HG03159 (cell line): ENCODE results near the gene CDC73.
"Not testable (repeated sequence)": the region's sequence is repeated elsewhere in the genome, so short reads cannot be mapped to it uniquely, and the experiment has no call there.

Experiments
- ATAC-seq: cut with Tn5 transposase; IDR thresholded peaks from one replicate; pipeline ENCODE4 v1.9.1; 2021; ENCODE audit warnings: mild to moderate bottlenecking, moderate library complexity; ENCODE audit not compliant: unreplicated experiment

The CDC73 gene

DNA sequence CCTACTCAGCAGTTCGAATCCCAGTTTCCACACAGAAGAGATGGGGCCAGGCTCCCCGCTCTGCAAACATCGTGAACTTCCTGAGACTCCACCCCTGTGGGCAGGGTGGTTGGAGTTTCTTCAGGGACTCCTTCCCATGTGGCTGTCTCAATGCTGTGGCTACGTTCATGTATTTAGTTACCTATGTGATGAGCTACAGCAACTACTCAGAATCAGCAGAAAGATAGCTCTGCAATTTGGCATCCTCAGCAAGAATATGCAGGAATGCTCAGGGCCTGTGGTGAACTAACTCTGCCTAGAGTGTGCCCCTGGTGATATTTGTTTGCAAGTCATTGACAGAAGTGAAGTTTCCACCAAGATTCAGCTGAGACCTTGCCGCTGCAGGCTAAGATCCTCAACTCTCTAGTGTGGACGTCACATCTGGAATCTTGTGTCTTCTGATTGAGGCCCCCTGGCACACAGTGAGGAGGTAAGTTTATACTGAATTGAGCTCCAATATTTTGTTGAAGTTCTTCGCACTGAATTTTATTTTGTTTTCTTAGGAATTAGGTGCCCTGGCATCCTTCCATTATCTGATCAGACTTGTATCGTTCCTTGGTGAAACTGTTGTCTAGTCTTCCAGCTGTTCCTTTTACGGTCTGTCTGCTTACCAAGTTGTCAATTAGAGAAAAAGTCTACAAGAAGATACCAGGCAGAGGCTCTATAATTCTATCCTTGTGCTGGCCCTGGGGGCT lies 8.4 kb upstream of the CDC73 start:
- ATAC-seq = no peak

- no peak for ATAC-seq
These were observed 7.9 kb upstream of the CDC73 start for GRCh38 chr1:193113992-193114332.

GRCh38 chr1:193114485-193115095 lies 7.2 kb upstream of the CDC73 start:
- no peak for ATAC-seq

- ATAC-seq = no peak
These were observed 6.1 kb upstream of the CDC73 start for GRCh38 chr1:193115629-193116227.

DNA sequence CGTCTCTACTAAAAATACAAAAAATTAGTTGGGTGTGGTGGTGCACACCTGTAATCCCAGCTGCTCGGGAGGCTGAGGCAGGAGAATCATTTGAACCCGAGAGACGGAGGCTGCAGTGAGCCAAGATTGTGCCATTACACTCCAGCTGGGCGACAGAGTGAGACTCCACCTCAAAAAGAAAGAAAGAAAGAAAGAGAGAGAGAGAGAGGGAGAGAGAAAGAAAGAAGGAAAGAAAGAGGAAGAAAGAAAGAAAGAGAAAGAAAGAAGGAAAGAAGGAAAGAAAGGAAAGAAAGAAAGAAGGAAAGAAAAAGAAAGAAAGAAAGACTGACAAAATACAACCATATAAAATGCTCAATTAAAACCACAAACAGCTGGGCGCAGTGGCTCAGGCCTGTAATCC lies 4.7 kb upstream of the CDC73 start:
- ATAC-seq = not testable (repeated sequence)

DNA sequence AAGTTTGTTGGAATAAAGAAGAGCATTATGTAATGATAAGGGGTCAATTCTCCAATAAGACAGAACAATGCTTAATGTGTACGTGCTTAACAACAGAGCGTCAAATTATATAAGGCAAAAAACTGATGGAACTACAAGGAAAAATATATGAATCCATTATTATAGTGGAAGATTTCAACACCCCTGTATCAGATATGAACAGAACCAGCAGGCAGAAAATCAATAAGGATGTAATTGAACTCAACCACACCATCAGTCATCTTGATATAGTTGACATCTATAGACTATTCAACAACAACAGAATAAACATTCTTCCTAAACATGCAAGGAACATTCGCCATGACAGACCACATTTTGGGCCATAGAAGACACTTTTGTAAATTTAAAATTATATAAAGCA lies 3.6 kb upstream of the CDC73 start:
- no peak for ATAC-seq

DNA sequence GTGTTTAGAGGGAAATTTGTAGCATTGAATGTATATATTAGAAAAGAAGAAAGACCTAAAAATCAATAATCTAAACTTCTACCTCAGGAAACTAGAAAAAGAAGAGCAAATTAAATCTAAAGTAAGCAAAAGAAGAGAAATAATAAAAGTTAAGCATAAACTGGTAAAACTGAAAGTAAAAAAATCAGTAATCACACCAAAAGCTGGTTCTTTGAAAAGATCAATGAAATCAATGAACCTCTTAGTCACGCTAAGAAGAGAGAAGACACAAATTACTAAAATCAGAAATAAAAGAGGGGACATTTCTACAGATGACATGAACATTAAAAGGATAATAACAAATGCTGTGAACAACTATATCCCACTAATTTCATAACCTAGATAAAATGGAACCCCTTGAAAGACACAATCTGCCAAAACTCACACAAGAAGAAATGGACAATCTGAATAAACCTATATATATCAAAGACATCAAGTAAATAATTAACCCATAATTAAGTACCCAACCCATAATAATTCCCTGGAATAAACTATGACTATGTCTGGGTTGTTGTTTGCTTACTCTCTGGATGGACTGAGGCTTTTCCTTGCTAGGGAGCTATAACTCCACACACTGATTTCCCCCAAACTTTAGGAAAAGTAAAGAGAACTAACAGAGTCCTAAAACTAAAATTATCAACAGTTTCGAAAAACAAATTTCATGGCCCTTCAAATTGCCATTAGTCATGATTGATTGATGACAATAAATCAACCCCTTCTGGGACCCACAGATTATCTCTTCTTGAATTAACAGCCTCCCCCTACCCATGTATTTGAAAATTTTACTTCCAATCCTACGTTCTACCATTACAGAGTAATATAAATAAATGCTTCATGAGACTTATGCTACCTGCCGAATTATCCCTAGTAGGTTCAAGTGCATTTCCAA lies 2.8 kb upstream of the CDC73 start:
- no peak for ATAC-seq

DNA sequence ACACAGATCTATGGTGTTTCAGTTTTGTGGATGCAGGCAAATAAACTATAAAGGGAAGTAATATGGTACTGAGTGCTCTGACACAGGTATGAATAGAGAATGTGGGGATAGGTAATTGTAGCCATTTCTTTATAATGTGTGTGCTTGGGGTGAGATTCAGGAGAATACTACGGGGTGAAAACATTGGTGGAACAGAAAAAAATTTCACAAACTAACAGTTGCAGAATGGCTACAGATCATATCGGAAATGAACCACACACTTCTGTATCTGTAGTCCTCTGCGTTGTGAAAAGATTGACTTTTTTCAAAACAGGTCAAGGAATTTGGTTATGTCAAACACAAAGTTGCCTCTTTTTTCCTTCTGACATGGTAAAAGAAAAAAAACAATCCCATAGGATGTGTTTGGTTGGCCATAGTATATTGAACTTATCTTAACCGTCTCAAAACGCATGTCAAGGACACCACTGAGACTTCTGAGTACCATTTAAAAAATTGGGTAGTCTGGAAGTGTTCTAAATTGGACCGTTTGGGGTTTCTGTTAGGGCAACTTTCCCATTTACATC lies 1.1 kb upstream of the CDC73 start:
- ATAC-seq = no peak

- no peak for ATAC-seq
These were observed 1.9 kb downstream of the CDC73 start for GRCh38 chr1:193123751-193124150.

DNA sequence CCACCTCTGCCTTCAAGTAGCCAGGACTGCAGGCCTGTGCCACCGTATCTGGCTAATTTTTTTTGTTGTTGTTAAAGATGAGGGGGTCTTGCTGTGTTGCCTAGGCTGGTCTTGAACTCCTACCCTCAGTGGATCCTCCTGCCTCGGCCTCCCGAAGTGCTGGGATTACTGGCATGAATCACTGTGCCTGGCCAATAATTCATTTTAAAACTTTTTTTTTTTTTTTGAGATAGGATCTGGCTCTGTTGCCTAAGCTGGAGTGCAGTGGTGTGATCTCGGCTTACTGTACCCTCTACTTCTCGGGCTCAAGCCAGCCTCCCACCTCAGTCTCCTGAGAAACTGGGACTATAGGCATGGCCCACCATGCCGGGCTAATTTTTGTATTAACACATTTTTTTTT lies 3.5 kb downstream of the CDC73 start:
- ATAC-seq = no peak

GRCh38 chr1:193131266-193131860 lies 9.5 kb downstream of the CDC73 start:
- no peak for ATAC-seq

DNA sequence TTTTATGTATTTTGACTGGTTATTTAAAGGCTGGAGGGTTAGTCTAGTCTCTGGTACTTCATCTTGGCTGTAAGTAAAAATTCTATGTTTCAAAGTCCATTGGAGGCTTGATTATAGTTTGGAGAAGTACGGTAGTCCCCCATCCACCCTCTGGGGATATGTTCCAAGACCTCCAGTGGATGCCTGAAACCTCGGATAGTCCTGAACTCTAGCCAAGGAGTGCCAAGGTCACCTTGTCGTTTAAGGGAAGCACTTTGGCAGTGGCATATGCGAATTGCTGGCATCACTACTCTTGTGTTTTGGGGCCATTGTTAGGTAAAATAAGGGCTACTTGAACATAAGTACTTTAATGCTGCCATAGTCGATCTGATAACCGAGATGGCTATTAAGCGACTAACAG lies 18.4 kb downstream of the CDC73 start:
- ATAC-seq = no peak

- ATAC-seq = no peak
These were observed 20.0 kb downstream of the CDC73 start for GRCh38 chr1:193141804-193142203.

DNA sequence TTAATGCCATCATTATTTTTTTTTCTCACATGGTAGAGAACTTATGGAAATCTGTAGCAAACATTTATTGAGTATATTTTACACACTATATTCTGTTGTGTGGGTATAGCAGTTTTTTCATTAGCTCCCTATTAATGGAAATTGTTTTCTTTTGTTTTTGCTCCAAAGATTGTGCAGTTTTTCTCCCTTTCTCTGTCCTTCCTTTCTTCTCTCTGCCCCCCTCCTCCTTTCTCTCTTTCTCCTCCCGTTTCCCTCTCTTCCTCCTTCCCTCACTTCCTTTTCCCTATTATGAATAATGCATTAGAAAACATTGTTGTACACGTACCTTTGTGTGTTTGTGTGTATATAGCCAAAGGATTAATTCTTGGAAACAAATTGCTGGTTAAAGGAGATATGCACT lies 20.6 kb downstream of the CDC73 start:
- no peak for ATAC-seq

DNA sequence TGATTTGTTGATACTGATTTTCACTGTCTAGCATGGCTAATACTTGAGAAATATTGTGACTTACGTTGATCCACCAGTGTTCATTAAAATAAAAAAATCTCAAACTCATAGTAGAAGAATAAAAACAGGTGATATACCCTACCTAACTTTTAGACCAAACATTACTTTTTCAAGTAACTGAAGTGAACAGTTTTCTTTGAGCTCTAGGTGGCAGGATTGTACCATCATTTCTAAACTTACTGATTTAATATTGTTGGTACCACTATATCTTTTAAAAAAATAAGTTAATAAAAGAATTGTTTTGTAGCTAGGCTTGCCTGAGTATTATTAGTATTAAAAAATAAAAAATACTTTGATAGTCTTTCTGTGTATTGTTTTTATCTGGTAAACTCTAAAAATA lies 21.5 kb downstream of the CDC73 start:
- ATAC-seq = no peak

GRCh38 chr1:193144361-193144938 lies 22.6 kb downstream of the CDC73 start:
- no peak for ATAC-seq

DNA sequence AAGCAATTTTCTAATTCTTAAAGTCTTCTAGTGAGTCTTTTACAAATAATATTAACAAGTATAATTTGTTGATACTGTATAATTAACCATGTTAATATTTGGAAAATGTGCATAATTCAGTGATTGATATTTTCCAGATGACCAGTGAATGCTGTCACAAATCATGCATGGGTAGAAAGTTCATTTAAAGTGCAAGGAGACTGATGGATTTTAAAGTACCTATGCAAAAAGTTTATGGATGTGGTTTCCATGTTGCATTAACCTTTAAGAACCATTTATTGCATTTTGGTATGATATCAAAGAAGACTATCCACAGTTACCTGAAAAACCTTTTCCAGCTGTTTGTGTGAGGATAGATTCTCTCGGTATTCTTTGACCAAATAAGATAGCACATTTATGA lies 23.2 kb downstream of the CDC73 start:
- ATAC-seq = no peak

GRCh38 chr1:193156117-193156821 lies 34.4 kb downstream of the CDC73 start:
- ATAC-seq = no peak

DNA sequence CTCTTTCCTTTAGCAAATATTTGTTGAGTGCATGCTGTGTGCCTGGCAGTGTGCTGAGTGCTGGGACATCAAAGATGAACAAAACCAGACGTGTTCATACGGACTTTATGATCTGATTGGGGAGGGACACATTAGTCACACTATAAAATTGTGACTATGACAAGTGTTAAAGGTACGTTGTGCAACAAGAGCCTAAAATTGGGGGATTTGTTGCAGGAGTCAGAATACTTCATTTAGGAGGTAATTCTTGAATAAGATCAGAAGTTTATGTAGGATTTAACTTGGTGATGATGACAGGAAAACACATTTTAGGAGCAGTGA lies 35.0 kb downstream of the CDC73 start:
- ATAC-seq = no peak

- ATAC-seq = no peak
These were observed 35.5 kb downstream of the CDC73 start for GRCh38 chr1:193157360-193157759.
